ENCODE data around the gene CHADL. TPM values are rescaled to one million over a fixed set of nuclear protein-coding genes. Genes with fewer than 3 reads are reported as not detected.

CHADL gene
- total RNA-seq, 1 donor from 2014 or later, result not detected

GRCh38 chr22:41238570-41239442, 1.9 kb downstream of the CHADL start:
- H3K36me3 Mint-ChIP-seq (ENCODE audit: low read depth), result no peaks in the 10 kb centered on the region
- H3K27ac Mint-ChIP-seq, result no peak overlapping the region
- intact Hi-C loops (cut with micrococcal nuclease), result no loop called here
- no peaks in the 10 kb centered on the region for H3K9me3 Mint-ChIP-seq
- ChIA-PET CTCF (interaction anchor here (1.1 to 2.9 kb wide), 5 partner anchors 21 to 322 kb away, joined by 3 to 83 read pairs (median 9); no protein-coding TSS in a partner anchor), POLR2A (interaction anchor here (1.4 to 2.0 kb wide), 6 partner anchors 41 to 382 kb away, joined by 5 to 16 read pairs (median 8); partner anchors contain the start of genes DESI1, EP300, RBX1 and XRCC6)
- H3K4me3 Mint-ChIP-seq, result peak overlapping the region; percentile 76
- ATAC-seq (ENCODE audit: low read depth), result no peak
- TF ChIP-seq CTCF (IDR thresholded peaks at IDR 0.05), result no peak
- no peaks in the 10 kb centered on the region for H3K27me3 Mint-ChIP-seq
- DNase-seq, result no peak
- peaks cover 8% of the 10 kb centered on the region for H3K4me1 Mint-ChIP-seq

DNA sequence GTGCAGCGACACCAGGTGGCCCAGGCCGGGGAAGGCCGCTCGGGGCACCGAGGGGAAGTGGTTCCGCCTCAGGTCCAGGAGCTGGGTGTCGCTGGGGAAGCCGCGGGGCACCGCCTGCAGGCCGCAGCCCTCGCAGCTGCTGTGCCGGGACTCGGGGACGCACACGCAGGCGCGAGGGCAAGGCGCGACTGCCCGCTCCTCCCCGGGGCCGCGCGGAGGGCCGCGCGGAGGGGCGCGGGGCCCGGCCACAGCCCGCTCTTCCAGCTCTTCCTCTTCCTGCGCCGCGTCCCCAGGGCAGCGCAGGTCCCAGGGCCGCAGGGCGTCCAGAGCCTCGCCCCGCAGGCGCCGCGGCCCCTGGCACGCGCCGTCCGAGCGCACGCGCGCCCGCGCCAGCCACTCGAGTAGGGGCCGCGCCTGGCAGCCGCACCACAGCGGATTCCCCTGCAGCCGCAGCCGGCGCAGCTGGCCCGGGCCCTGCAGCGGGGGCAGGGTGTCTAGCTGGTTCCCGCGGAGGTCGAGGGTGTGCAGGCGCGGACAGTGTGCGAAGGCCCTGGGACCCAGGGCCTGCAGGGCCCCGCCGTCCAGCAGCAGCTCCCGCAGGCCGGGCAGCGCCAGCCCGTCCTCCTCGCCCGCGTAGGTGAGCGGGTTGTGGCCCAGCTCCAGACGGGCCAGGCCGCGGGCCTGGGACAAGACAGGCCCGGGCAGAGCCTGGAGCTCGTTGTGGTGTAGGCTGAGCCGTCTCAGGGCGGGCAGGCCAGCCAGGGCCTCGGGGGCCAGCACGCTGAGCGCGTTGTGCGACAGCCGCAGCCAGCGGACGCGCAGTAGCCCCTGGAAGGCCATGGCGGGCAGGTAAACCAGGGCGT, 2.8 kb downstream of the CHADL start:
- DNase-seq (peak; percentile 78), ATAC-seq (ENCODE audit: low read depth) (peak; percentile 97)
- no peak for TF ChIP-seq CTCF (IDR thresholded peaks at IDR 0.05)
- H3K36me3 Mint-ChIP-seq (ENCODE audit: low read depth), result no peaks in the 10 kb centered on the region
- ChIA-PET POLR2A (interaction anchor here (0.5 to 2.0 kb wide), 17 partner anchors 10 to 443 kb away, joined by 3 to 16 read pairs (median 4); partner anchors contain the start of genes DESI1, EP300, RANGAP1 and RBX1), CTCF (interaction anchor here (0.6 to 2.9 kb wide), 22 partner anchors 20 to 801 kb away, joined by 3 to 83 read pairs (median 3); partner anchors contain the start of genes RBX1 and ZC3H7B)
- no peak overlapping the region for H3K27ac Mint-ChIP-seq
- intact Hi-C loops (cut with micrococcal nuclease), result loop anchor here (1.0 kb wide), 3 partner anchors 33 to 316 kb away; partner anchors contain the start of genes L3MBTL2 and RANGAP1
- H3K4me3 Mint-ChIP-seq, result peak overlapping the region; percentile 64
- no peaks in the 10 kb centered on the region for H3K27me3 Mint-ChIP-seq
- peaks cover 8% of the 10 kb centered on the region for H3K4me1 Mint-ChIP-seq
- no peaks in the 10 kb centered on the region for H3K9me3 Mint-ChIP-seq

DNA sequence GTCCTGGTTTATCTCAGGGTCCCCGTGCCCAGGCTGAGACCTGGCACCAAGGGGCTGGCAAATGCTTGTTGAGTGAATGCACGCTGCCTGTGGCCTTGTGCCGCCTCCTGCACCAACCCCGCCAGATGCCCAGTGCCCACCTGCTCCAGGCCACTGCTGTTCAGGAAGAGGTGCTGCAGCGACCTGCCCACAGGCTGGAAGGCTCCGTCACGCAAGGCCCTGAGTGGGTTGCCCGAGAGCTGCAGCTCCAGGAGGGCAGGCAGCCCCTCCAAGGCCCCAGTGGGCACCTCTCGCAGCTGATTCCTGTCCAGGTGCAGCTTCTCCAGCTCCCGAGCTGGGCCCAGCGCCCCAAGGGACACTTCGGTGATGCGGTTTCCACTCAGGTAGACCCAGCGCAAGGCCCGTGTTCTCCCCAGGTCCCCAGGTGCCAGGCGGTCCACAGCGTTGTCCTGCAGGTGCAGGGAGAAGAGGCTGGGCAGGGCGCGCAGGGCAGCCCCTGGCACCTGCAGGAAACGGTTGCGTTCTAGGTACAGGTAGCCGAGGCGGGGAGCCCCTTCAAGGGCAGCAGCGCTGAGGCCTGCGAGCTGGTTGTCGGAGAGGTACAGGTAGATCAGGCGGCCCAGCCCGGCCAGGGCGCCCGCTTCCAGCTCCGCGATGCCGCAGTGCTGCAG, 3.6 kb downstream of the CHADL start:
- TF ChIP-seq CTCF (IDR thresholded peaks at IDR 0.05), result no peak
- ATAC-seq (ENCODE audit: low read depth), result no peak
- DNase-seq, result no peak
- Mint-ChIP-seq H3K9me3 (no peaks in the 10 kb centered on the region), H3K36me3 (ENCODE audit: low read depth) (no peaks in the 10 kb centered on the region), H3K4me1 (peaks cover 8% of the 10 kb centered on the region), H3K27me3 (no peaks in the 10 kb centered on the region), H3K4me3 (peak overlapping the region; percentile 64), H3K27ac (no peak overlapping the region)
- CTCF ChIA-PET, result interaction anchor here (0.7 to 2.9 kb wide), 20 partner anchors 19 to 800 kb away, joined by 3 to 83 read pairs (median 3); partner anchors contain the start of genes RBX1 and ZC3H7B
- POLR2A ChIA-PET, result interaction anchor here (0.6 to 2.0 kb wide), 15 partner anchors 9 to 384 kb away, joined by 3 to 16 read pairs (median 4); partner anchors contain the start of genes DESI1, EP300, RANGAP1 and RBX1
- intact Hi-C loops (cut with micrococcal nuclease), result loop anchor here (1.0 kb wide), 3 partner anchors 32 to 315 kb away; partner anchors contain the start of genes L3MBTL2 and RANGAP1

GRCh38 chr22:41234815-41235695, 5.7 kb downstream of the CHADL start:
- no peak for DNase-seq
- no peak for TF ChIP-seq CTCF (IDR thresholded peaks at IDR 0.05)
- CTCF ChIA-PET, result interaction anchor here (0.6 to 0.8 kb wide), 2 partner anchors 108 to 120 kb away, joined by 3 read pairs; no protein-coding TSS in a partner anchor
- Mint-ChIP-seq H3K4me1 (peaks cover 8% of the 10 kb centered on the region), H3K9me3 (no peaks in the 10 kb centered on the region), H3K4me3 (no peak overlapping the region), H3K27me3 (no peaks in the 10 kb centered on the region), H3K36me3 (ENCODE audit: low read depth) (peaks cover 10% of the 10 kb centered on the region), H3K27ac (no peak overlapping the region)
- POLR2A ChIA-PET, result no interaction called here
- no peak for ATAC-seq (ENCODE audit: low read depth)
- intact Hi-C loops (cut with micrococcal nuclease), result no loop called here
